Neural cell (in vitro differentiated cells): Measurements from ENCODE around the gene AGR2. TPM values are rescaled to one million over a fixed set of nuclear protein-coding genes. Genes with fewer than 3 reads are reported as not detected.

Experiments
- H2AFZ ChIP-seq: fragments of 200-600, 300-800 bp; sonication (generic), shearing (Covaris generic); 2 replicates; pipeline ENCODE4 v1.6.0; 2014; ENCODE audit warnings: low read depth, mild to moderate bottlenecking, antibody characterized with exemption, low read length, moderate library complexity
- H3F3A ChIP-seq: fragments of 200-600 bp; shearing (Covaris generic); 2 replicates; pipeline ENCODE4 v1.6.1; 2016; ENCODE audit warnings: mild to moderate bottlenecking, moderate library complexity, mixed read lengths, antibody characterized with exemption, low read length; ENCODE audit not compliant: insufficient read depth, poor library complexity, severe bottlenecking
- H3K27ac ChIP-seq: fragments of 200-600, 300-800 bp; sonication (generic), shearing (Covaris generic); 2 replicates; pipeline ENCODE4 v1.5.1; 2014; ENCODE audit warnings: mild to moderate bottlenecking, low read length, moderate library complexity
- H3K27me3 ChIP-seq: fragments of 300-800, 200-600 bp; sonication (generic), shearing (Covaris generic); 2 replicates; pipeline ENCODE4 v1.6.0; 2014; ENCODE audit warnings: mild to moderate bottlenecking, low read depth, low read length, moderate library complexity; ENCODE audit not compliant: insufficient read depth
- H3K36me3 ChIP-seq: fragments of 300-800, 200-600 bp; sonication (generic), shearing (Covaris generic); 2 replicates; pipeline ENCODE4 v1.5.1; 2014; ENCODE audit warnings: mild to moderate bottlenecking, antibody characterized with exemption, low read length, moderate library complexity; ENCODE audit not compliant: insufficient read depth
- H3K4me2 ChIP-seq: fragments of 300-800, 200-600 bp; sonication (generic), shearing (Covaris generic); 2 replicates; pipeline ENCODE4 v1.6.0; 2014; ENCODE audit warnings: mild to moderate bottlenecking, low read length
- H3K4me3 ChIP-seq: fragments of 300-800, 200-600 bp; sonication (generic), shearing (Covaris generic); 2 replicates; pipeline ENCODE4 v1.5.1; 2014; ENCODE audit warnings: mild to moderate bottlenecking, low read length, moderate library complexity
- H3K79me2 ChIP-seq: fragments of 200-600 bp; shearing (Covaris generic); replicated peaks from 2 replicates; pipeline ENCODE4 v1.6.0; 2014; ENCODE audit warnings: mild to moderate bottlenecking, low read length, moderate library complexity; ENCODE audit not compliant: insufficient read depth
- H3K9ac ChIP-seq: fragments of 300-800, 200-600 bp; sonication (generic), shearing (Covaris generic); 2 replicates; pipeline ENCODE4 v1.6.1; 2016; ENCODE audit warnings: mild to moderate bottlenecking, low read length, mixed read lengths
- H3K9me2 ChIP-seq: fragments of 200-600 bp; shearing (Covaris generic); 2 replicates; pipeline ENCODE4 v1.6.1; 2016; ENCODE audit warnings: mild to moderate bottlenecking, low read length, mixed read lengths; ENCODE audit not compliant: insufficient read depth
- H3K9me3 ChIP-seq: fragments of 200-600, 300-800 bp; sonication (generic), shearing (Covaris generic); 2 replicates; pipeline ENCODE4 v1.6.1; 2016; ENCODE audit warnings: mild to moderate bottlenecking, mixed run types, low read length, moderate library complexity, mixed read lengths
- H4K20me1 ChIP-seq: fragments of 200-600 bp; shearing (Covaris generic); 2 replicates; pipeline ENCODE4 v1.6.1; 2016; ENCODE audit warnings: mild to moderate bottlenecking, mixed run types; ENCODE audit not compliant: insufficient read depth
- EP300 ChIP-seq: fragments of 450-650 bp; conservative IDR thresholded peaks from 2 replicates; pipeline ENCODE4 v1.6.1; 2014; ENCODE audit warnings: antibody characterized with exemption, mild to moderate bottlenecking, moderate library complexity; ENCODE audit not compliant: poor library complexity, severe bottlenecking
- EZH2 ChIP-seq: fragments of 200-600, 300-800 bp; shearing (Covaris generic), sonication (generic); IDR thresholded peaks from 2 replicates; pipeline ENCODE4 v1.6.1; 2014; ENCODE audit warnings: antibody characterized with exemption, low read length, borderline replicate concordance, mild to moderate bottlenecking; ENCODE audit not compliant: insufficient read depth, poor library complexity, severe bottlenecking
- MXI1 ChIP-seq: fragments of 450-650 bp; conservative IDR thresholded peaks from 2 replicates; pipeline ENCODE4 v1.6.1; 2014; ENCODE audit warnings: antibody characterized with exemption, mild to moderate bottlenecking; ENCODE audit not compliant: poor library complexity, severe bottlenecking
- POLR2AphosphoS5 ChIP-seq: IDR thresholded peaks from 2 replicates; pipeline ENCODE4 v1.6.1; 2012
- RAD21 ChIP-seq: fragments of 450-650 bp; conservative IDR thresholded peaks from 2 replicates; pipeline ENCODE4 v1.6.1; 2014; ENCODE audit warnings: antibody characterized with exemption, mild to moderate bottlenecking, moderate library complexity
- SMC3 ChIP-seq: fragments of 450-650 bp; conservative IDR thresholded peaks from 2 replicates; pipeline ENCODE4 v1.6.1; 2014; ENCODE audit warnings: antibody characterized with exemption, mild to moderate bottlenecking, moderate library complexity; ENCODE audit not compliant: poor library complexity
- TAF1 ChIP-seq: IDR thresholded peaks from 2 replicates; pipeline ENCODE4 v1.6.1; 2012; ENCODE audit warnings: low read depth
- polyA plus RNA-seq: library from polyadenylated mRNA; depleted of rRNA; stranded (reverse); fragments of >200 nt; gene quantifications from 2 replicates; pipeline ENCODE4 v1.2.3, GENCODE V29; 2014
- TF ChIP-seq, protein P1 (sequence below): fragments of 450-650 bp; IDR thresholded peaks from 2 replicates; pipeline ENCODE4 v1.5.1; 2014; ENCODE audit warnings: antibody characterized with exemption, mild to moderate bottlenecking, moderate library complexity; ENCODE audit not compliant: poor library complexity, severe bottlenecking
- TF ChIP-seq, protein P2 (sequence below): IDR thresholded peaks from 2 replicates; pipeline ENCODE4 v1.6.1; 2012; ENCODE audit warnings: borderline replicate concordance

AGR2 gene
- polyA plus RNA-seq, 1 donor from 2014 or later: not detected

DNA sequence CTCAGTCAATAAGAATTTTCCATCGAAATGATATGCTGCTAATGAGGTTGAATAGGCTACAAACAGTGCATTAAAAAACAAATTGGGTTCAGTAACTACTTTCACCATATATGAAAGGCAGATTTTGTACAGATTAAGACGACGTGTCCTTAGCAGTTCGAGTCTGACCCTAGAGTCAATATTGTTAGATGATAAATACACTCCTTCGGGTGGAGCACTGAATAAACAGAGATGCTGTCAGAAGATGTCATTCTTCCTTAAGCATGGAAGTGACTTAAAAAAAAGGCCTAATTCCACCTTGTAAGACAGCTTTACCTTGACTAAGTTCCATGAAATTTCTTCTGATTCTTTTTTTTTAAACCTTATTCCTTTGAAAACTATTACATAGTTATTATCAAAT lies 5.8 kb upstream of the AGR2 start:
- H2AFZ ChIP-seq: no peak overlapping the region
- H3F3A ChIP-seq: no peaks in the 10 kb centered on the region
- no peaks in the 10 kb centered on the region for H3K79me2 ChIP-seq
- no peaks in the 10 kb centered on the region for H3K27me3 ChIP-seq
- no peaks in the 10 kb centered on the region for H4K20me1 ChIP-seq
- H3K4me2 ChIP-seq: no peak overlapping the region
- no peak overlapping the region for H3K4me3 ChIP-seq
- no peaks in the 10 kb centered on the region for H3K9me3 ChIP-seq
- H3K9me2 ChIP-seq: no peaks in the 10 kb centered on the region
- TF ChIP-seq, protein P1, sequence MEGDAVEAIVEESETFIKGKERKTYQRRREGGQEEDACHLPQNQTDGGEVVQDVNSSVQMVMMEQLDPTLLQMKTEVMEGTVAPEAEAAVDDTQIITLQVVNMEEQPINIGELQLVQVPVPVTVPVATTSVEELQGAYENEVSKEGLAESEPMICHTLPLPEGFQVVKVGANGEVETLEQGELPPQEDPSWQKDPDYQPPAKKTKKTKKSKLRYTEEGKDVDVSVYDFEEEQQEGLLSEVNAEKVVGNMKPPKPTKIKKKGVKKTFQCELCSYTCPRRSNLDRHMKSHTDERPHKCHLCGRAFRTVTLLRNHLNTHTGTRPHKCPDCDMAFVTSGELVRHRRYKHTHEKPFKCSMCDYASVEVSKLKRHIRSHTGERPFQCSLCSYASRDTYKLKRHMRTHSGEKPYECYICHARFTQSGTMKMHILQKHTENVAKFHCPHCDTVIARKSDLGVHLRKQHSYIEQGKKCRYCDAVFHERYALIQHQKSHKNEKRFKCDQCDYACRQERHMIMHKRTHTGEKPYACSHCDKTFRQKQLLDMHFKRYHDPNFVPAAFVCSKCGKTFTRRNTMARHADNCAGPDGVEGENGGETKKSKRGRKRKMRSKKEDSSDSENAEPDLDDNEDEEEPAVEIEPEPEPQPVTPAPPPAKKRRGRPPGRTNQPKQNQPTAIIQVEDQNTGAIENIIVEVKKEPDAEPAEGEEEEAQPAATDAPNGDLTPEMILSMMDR: no peak
- no peak for TF ChIP-seq EZH2
- TF ChIP-seq EP300: no peak
- H3K36me3 ChIP-seq: no peaks in the 10 kb centered on the region
- H3K9ac ChIP-seq: no peak overlapping the region
- H3K27ac ChIP-seq: no peak overlapping the region

DNA sequence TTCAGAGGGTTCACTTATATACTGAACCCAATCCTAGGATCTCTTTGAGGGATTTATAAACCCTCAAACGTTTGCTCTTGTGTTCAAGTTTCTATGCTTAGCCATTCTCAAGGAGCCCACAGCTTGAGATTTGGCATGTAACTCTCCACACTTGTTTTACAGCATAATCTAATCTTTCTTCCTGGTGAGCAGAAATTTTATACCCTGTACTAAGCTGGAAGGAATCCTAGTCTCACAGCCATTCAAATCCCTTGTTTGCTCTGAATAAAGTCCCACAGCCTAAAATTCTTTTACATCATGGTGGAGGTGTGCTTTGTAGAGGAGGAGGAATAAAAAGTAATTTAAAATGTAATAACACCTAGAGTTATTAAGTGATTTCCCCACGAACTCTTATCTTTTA lies 5.3 kb upstream of the AGR2 start:
- Histone ChIP-seq H3K9ac (no peak overlapping the region), H3K4me2 (no peak overlapping the region), H3K79me2 (no peaks in the 10 kb centered on the region), H3F3A (no peaks in the 10 kb centered on the region), H3K9me2 (no peaks in the 10 kb centered on the region), H3K36me3 (no peaks in the 10 kb centered on the region), H2AFZ (no peak overlapping the region), H4K20me1 (no peaks in the 10 kb centered on the region), H3K9me3 (no peaks in the 10 kb centered on the region), H3K27ac (no peak overlapping the region), H3K27me3 (no peaks in the 10 kb centered on the region), H3K4me3 (no peak overlapping the region)
- TF ChIP-seq, protein P2, sequence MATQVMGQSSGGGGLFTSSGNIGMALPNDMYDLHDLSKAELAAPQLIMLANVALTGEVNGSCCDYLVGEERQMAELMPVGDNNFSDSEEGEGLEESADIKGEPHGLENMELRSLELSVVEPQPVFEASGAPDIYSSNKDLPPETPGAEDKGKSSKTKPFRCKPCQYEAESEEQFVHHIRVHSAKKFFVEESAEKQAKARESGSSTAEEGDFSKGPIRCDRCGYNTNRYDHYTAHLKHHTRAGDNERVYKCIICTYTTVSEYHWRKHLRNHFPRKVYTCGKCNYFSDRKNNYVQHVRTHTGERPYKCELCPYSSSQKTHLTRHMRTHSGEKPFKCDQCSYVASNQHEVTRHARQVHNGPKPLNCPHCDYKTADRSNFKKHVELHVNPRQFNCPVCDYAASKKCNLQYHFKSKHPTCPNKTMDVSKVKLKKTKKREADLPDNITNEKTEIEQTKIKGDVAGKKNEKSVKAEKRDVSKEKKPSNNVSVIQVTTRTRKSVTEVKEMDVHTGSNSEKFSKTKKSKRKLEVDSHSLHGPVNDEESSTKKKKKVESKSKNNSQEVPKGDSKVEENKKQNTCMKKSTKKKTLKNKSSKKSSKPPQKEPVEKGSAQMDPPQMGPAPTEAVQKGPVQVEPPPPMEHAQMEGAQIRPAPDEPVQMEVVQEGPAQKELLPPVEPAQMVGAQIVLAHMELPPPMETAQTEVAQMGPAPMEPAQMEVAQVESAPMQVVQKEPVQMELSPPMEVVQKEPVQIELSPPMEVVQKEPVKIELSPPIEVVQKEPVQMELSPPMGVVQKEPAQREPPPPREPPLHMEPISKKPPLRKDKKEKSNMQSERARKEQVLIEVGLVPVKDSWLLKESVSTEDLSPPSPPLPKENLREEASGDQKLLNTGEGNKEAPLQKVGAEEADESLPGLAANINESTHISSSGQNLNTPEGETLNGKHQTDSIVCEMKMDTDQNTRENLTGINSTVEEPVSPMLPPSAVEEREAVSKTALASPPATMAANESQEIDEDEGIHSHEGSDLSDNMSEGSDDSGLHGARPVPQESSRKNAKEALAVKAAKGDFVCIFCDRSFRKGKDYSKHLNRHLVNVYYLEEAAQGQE: no peak
- TF ChIP-seq MXI1 (no peak), RAD21 (no peak), EP300 (no peak), TAF1 (no peak), SMC3 (no peak), EZH2 (no peak), POLR2AphosphoS5 (no peak)
- TF ChIP-seq, protein P1: no peak
